Ovary (tissue), 3 donors: ENCODE results near the gene PYGO2.

Experiments
- CTCF ChIP-seq, 3 donors: fragments of 450-650 bp in 2 of 3; fragments of 200-600 bp in 1 of 3; IDR thresholded peaks; one replicate each; pipeline versions ENCODE4 v1.5.1 to v1.8.0; 2016 to 2022; ENCODE audit warnings: antibody characterized with exemption in 3 of 3, mild to moderate bottlenecking in 1 of 3
- EP300 ChIP-seq: sonication (generic); formaldehyde crosslinking; IDR thresholded peaks from one replicate; pipeline ENCODE4 v1.6.1; 2017; ENCODE audit warnings: antibody characterized with exemption
- POLR2A ChIP-seq: fragments of 450-650 bp; IDR thresholded peaks from one replicate; pipeline ENCODE4 v1.6.1; 2017; ENCODE audit warnings: antibody characterized with exemption, mild to moderate bottlenecking, moderate library complexity
- donor health status: DM: no; HTN: no; CAD: no.

GRCh38 chr1:154978360-154978759, 16.8 kb upstream of the PYGO2 start:
- TF ChIP-seq CTCF (IDR thresholded peaks at IDR 0.05) (no peak), POLR2A (no peak), EP300 (no peak)
